Measurements from ENCODE around the gene SQOR.
A peak's percentile ranks its signal among the peaks of the same experiment; 100 is the strongest.

SQOR gene

GRCh38 chr15:45705510-45706473, 71.0 kb downstream of the SQOR start:
- DNase-seq (ENCODE audit: low read depth) = peak; percentile 44

- DNase-seq (ENCODE audit: low read depth) = no peak
Observed at GRCh38 chr15:45710657-45711056, 75.8 kb downstream of the SQOR start.

GRCh38 chr15:45714590-45715488, 80.0 kb downstream of the SQOR start:
- DNase-seq (ENCODE audit: low read depth) = no peak

GRCh38 chr15:45715528-45715927, 80.7 kb downstream of the SQOR start:
- DNase-seq (ENCODE audit: low read depth) = no peak

GRCh38 chr15:45719490-45719889, 84.7 kb downstream of the SQOR start:
- no peak for DNase-seq (ENCODE audit: low read depth)

GRCh38 chr15:45720183-45720582, 85.4 kb downstream of the SQOR start:
- no peak for DNase-seq (ENCODE audit: low read depth)

- DNase-seq (ENCODE audit: low read depth) = no peak
Observed at GRCh38 chr15:45728641-45729040, 93.8 kb downstream of the SQOR start.

- no peak for DNase-seq (ENCODE audit: low read depth)
Observed at GRCh38 chr15:45729141-45729540, 94.3 kb downstream of the SQOR start.

- no peak for DNase-seq (ENCODE audit: low read depth)
Observed at GRCh38 chr15:45731343-45731742, 96.5 kb downstream of the SQOR start.

- DNase-seq (ENCODE audit: low read depth) = no peak
Observed at GRCh38 chr15:45732662-45733061, 97.8 kb downstream of the SQOR start.

GRCh38 chr15:45734260-45734711, 99.5 kb downstream of the SQOR start:
- DNase-seq (ENCODE audit: low read depth) = no peak

Measured in stimulated activated CD4-positive, alpha-beta T cell treated with anti-CD3 and anti-CD28 coated beads, Interleukin-2, amount 100 ng/mL, for 4 hours (primary cell).